Erythroblast (primary cell): ENCODE measurements around the gene PRKAB2.
A peak's percentile ranks its signal among the peaks of the same experiment; 100 is the strongest.
"Not testable (repeated sequence)": the region's sequence is repeated elsewhere in the genome, so short reads cannot be mapped to it uniquely, and the experiment has no call there.

Source experiments
- DNase-seq, 2 experiments: peaks; one replicate each; lab custom pipeline; 2025; lab: John Stamatoyannopoulos, UW
- GATA1 ChIP-seq: IDR thresholded peaks from 2 replicates; pipeline ENCODE4 v1.6.1; 2011; ENCODE audit warnings: low read depth, mild to moderate bottlenecking, control low read depth, low read length, moderate library complexity
- POLR2A ChIP-seq: IDR thresholded peaks from 2 replicates; pipeline ENCODE4 v1.6.1; 2011; ENCODE audit warnings: mild to moderate bottlenecking, low read length

PRKAB2 gene

DNA sequence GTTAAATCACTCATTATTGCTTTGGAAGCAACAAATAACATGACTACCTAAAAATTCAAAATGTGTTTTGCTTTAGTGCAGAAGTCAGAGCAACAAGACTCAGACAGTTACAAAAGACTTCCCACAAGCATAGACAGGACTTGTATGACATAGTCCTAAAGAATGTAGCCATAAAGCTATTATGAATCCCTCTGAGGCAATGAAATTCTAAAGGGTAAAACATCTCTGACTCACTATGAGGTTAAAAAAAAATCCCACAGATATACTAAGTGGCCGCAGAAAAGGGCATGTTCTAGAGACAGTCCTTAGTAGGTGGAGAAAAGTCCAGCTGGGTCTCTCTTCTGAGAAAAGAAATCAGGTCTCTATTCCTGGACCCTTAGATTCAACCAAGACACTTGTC is 4.9 kb downstream of the PRKAB2 start:
- DNase-seq: no peak
- TF ChIP-seq POLR2A (no peak), GATA1 (no peak)

DNA sequence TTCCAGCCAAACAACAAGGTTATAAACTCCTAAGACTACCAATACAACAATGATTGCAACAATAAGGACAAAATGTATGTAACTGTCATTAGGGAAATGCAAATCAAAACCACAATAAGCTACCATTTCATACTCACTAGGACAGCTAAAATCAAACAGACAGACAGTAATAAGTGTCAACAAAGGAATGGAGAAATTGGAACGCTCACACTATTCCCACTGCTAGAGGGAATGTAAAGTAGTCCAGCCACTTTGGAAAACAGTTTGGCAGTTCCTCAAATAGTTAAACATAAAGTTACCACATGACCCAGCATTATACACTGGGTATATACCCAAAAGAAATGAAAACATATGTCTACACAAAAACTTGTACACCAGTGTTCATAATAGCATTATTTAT is 9.3 kb downstream of the PRKAB2 start:
- no peak for DNase-seq

DNA sequence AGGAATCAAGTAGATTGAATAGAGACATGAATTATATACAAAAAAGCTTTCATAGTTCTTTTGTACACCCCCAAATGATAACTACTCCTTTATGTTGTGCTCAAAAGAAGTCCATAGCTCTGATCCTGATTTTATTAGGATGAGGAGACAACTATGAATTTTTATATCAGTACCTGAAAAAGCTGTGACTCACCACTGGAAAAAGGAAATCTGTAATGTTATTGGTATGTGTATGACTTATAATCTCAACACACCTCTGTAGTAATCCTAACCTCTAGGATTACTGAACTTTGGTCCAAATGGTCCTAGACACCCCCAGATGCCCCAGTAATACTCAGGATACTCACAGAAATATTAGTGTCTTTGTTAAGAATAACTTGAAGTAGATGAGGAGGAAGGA is 10.2 kb downstream of the PRKAB2 start:
- no peak for DNase-seq
- TF ChIP-seq POLR2A: no peak
- TF ChIP-seq GATA1: no peak

More for the DNA sequence above, 9.3 kb downstream of the PRKAB2 start:
- no peak for TF ChIP-seq POLR2A

DNA sequence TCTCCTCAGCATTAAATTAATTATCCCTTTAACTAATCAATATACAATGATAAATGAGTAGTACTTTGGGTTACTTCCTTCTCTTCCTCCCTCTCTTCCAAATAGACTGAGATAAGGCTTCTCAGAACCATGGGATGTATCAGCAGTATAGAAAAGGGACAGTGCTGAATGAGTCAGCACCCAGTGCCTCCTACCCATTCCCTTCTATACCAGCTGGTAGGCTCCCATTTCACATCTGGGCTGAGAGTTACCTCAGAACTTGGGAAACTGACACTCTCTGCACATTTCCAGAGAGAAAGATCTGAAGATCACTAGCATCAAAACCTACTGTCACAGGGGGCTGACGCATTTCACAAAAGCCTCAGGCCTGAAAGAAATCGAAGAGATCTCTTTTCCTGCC is 15.2 kb downstream of the PRKAB2 start:
- DNase-seq: peak in 1 of 2 experiments; percentile 20

DNA sequence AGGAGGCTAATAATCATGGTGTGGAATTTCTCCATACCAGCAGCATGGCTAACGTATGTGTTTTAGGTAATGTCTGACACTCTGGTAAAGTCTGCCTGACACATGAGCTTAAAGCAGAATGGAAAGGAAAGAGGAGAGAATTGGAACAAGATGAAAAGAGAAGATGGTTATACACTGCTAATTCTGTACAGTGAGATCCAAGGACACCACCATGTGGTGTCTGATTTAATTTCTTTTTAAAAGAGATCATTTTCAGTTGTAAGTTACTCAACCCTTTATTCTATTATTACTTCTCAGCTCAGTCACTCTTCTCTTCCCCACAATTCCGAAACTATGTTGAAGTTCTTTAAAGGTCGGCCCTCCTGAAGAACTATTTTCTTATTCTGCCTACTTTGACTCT is 15.6 kb downstream of the PRKAB2 start:
- no peak for DNase-seq
- TF ChIP-seq GATA1: no peak
- no peak for TF ChIP-seq POLR2A

DNA sequence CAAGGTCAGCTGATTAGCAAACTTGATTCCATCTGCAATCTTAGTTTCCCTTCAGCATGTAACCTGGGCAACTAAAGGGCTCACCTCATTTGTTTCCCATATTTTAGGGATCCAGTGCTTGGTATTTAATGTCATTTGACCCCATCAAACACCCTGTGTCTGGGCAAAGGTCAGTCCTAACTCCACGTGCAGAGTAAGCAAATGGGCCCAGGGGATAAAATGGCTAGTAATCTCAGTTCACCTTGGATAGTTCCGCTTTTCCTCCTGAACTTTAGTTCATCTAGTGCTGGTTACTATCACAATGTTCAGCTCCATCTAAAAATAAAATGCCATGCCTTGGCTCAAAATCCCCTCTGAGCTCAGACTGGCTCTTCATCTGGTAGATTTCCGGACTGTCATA is 19.5 kb downstream of the PRKAB2 start:
- no peak for DNase-seq
- TF ChIP-seq GATA1 (no peak), POLR2A (no peak)

DNA sequence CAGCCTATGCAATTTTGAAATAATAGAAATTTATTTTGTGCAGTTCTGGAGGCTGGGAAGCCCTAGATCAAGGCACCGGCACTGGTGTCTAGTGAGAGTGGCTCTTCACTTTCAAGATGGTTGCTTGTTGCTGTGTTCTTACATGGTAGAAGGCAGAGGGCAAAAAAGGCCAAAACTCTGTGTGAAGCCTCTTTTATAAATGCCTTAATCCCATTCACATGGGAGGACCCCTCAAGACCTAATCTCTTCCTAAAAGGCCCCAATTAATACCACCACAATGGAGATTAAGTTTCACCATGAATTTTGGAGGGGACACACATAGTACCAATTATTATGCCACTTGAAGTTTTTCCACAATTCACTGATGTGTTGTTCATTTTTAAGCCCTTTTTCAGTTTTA is 21.0 kb downstream of the PRKAB2 start:
- TF ChIP-seq POLR2A (no peak), GATA1 (no peak)

DNA sequence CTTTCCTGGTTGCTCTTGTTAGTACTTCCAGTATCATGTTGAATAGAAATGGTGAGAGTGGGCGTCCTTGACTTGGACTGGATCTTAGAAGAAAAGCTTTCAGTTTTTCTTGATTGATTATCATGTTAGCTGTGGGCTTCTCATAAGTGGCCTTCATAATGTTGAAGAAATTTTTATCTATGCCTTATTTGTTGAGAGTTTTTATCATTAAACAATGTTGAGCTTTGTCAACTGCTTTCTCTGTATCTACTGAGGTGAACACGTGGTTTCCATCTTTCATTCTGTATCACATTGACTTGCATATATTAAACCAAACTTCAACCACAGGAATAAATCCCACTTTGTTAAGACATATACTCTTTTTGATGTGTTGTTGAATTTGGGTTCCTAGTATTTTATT is 29.4 kb downstream of the PRKAB2 start:
- DNase-seq: no peak
- TF ChIP-seq GATA1 (no peak), POLR2A (no peak)

More for the DNA sequence above, 21.0 kb downstream of the PRKAB2 start:
- no peak for DNase-seq

DNA sequence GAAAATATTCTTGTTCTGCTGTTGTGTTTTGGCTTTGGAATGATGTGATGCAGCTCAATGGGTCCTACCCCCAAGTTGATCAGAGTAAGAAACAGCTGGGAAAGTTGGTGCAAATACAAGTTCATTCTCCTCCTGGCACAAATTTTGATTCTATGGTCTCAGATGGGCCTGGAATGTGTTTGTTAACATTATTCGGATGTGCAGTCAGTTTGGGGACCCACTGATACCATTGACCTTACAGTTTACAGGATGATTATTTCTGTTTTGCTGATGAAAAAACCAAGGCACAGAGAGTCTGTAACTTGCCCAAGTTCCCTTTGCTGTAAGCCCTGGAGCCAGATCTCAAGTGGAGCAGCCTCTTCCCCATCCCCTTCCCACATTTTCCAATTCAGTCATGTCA is 41.5 kb downstream of the PRKAB2 start:
- DNase-seq: not testable (repeated sequence)

DNA sequence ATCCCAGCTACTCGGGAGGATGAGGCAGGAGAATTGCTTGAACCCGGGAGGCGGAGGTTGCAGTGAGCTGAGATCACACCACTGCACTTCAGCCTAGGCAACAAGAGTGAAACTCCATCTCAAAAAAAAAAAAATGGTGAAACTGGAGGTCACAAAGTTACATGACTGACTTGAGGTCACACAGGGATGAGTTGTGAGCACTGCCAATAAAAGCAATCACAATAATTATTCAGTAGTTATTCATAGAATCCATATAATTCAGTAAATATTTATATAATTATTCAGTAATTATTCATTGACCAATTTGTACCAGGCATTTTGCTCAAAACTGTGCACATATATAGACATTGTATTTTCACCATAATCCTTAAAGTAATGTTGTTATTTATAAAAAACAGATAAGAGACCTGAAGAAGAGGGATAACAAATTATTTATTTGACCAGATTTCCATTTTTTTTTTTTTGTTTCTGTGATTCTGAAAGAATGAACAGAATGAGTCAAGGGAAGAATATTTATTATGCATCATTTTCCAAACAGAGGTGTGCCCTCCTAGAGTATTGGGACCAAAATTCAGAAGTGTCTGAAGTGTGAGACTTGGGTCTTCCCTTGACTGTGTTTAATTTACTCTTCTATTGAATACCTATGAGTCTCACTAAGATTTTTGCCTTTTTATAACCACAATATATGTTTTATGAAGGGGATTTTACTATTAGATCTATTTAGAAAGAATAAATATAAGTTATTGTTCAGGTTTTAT is 43.0 kb downstream of the PRKAB2 start:
- no peak for TF ChIP-seq GATA1
- no peak for TF ChIP-seq POLR2A
- no peak for DNase-seq

DNA sequence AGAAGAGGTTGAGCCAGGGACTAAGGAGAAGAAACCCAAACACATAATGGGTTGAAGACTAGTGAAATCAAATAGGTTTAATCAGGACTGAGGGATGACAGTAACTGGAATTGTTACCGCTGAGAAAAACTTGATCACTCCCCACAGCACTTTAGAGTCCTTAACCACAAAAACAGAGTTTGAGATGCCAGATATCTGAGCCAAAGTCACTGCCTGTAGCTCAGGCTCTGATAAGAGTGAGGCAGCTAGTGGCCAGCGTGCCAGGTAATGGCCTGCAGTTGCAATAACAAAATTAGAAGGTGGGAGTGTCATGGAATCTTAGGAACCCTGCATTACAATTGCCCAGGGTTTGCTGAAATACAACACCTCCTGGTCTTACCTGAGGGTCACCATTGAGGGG is 48.0 kb downstream of the PRKAB2 start:
- TF ChIP-seq POLR2A: no peak
- TF ChIP-seq GATA1: no peak
- DNase-seq: peak; percentile 3 to 27

DNA sequence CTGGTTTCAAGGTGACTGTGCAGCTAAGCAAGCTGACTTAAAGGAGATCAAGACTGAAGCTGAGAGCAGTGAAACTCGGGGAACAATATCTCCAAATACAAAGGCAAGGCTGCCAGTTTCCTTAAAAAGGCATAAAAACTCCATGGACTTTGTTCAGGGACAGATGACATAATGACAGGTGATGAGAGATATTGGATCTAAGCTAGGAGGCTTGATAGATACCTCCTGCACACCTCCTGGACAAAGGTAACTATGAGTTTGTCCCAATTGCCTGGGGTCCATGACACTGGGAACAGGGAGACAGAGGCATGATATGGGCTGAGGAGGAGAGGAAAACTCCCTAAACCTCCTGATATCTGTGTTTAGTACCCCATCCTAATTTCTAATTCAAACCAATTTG is 55.2 kb downstream of the PRKAB2 start:
- no peak for TF ChIP-seq POLR2A
- no peak for TF ChIP-seq GATA1

DNA sequence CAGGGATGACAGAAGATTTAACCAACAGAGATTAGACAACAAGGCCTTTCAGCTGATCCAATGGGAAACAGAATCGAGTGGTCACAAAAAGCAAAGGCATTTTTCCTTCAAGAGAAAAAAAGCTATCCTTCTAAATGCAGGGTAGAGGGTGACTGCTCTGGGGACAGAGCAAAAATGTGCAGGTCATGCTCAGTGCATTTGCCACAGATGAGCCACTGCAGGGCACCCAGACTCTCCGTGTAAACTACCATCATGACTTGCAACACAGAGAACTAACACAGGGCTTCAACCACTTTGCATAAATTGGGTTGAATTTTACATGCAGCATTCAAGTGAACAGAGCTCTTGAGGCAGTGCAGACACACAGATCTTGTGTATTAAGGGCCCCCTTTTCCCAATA is 56.8 kb downstream of the PRKAB2 start:
- no peak for TF ChIP-seq GATA1
- TF ChIP-seq POLR2A: no peak
- DNase-seq: no peak

More for the DNA sequence above, 55.2 kb downstream of the PRKAB2 start:
- no peak for DNase-seq

DNA sequence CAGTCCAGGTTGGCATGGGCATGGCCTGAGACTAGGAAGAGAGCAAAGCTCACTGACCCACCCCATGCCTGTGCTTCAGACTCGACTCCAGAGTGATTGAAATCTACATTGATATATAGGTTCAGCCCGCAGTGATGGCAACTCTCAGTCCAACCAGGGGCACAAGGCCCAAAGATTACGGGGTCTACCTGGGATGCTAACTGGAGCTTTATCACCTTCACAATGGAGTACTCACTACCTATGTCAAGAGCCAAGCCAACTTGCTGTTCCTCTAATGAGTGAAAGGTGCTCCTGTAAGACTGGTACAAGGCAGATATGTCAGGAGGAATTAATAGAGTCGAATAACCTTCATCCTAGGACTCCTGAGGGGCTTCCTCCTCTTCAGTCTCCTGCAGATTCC is 57.2 kb downstream of the PRKAB2 start:
- DNase-seq: not testable (repeated sequence)

DNA sequence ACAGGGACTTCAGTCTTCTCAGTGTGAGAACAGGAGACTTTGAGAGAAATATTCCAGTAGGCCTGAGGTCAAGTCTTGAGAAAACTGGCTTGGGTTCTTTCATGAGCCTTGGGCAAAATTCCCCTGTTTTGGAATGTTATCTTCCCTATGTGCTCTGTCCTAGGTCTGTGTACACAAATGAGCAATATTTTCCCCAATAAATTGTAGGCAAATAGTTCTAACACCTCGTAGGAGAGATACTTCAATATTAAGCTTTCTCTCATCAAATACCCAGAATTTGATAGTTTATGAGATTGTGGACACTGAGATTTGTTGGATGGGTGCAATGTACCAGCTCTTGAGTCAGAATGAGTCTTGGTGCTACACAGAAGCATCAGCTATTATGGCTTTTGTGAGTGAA is 57.9 kb downstream of the PRKAB2 start:
- DNase-seq: not testable (repeated sequence)
